OCI-LY1 (cell line): ENCODE data around the gene LGI2.

Source experiments
- EZH2 ChIP-seq: fragments of 200-600 bp; sonication (generic), shearing (Covaris generic); IDR thresholded peaks from 2 replicates; pipeline ENCODE4 v1.8.0; 2017; ENCODE audit warnings: borderline replicate concordance, mixed run types, mild to moderate bottlenecking, antibody characterized with exemption, low read length, moderate library complexity, mixed read lengths
- TF ChIP-seq, protein P1 (sequence below): fragments of 200-600 bp; sonication (generic), shearing (Covaris generic); IDR thresholded peaks from 2 replicates; pipeline ENCODE4 v1.5.1; 2017; ENCODE audit warnings: mild to moderate bottlenecking, antibody characterized with exemption, low read length, moderate library complexity, mixed read lengths

DNA sequence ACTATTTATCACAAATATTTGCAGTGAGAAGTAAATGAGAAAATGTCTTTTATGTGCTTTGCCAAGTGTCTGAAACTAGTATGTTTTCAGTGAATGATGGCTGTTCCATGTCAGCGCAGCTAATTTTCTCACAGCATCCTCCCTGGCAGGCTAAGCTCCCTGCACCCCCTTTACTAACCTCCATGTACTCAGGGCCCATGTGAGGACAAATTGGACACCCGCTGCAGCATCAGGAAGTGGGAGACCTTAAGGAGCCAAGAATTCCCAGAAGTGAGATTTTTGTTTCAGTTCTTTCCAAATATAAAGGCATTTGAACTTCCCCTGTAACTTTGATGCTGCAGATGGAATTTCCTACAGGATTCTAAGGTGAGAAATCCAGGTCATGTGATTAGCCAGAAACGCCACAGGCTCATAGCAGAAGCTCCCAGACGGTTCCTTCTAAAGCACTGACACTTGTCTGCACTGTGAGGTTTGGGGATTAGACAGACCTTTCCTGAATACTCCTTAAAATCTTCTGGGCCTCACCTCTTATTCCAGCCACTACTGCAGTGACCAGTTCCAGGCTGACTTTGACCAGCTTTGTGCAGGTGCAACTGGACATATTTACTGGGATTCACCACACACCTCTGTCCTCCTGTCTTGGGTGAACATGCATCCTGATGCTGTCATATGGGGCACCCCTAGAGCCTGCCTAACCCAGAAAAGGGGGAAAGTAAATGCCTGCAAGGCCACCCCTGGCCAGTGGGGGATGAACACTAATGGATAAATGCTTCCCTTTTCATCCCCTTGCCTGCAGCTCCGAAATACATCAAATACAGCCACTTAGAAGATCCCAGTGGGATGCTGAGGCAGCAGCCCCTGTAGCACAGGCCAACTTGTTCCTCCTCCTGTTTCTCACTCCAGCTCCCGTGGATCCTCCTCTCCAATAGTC lies 45.9 kb downstream of the LGI2 start:
- TF ChIP-seq, protein P1, sequence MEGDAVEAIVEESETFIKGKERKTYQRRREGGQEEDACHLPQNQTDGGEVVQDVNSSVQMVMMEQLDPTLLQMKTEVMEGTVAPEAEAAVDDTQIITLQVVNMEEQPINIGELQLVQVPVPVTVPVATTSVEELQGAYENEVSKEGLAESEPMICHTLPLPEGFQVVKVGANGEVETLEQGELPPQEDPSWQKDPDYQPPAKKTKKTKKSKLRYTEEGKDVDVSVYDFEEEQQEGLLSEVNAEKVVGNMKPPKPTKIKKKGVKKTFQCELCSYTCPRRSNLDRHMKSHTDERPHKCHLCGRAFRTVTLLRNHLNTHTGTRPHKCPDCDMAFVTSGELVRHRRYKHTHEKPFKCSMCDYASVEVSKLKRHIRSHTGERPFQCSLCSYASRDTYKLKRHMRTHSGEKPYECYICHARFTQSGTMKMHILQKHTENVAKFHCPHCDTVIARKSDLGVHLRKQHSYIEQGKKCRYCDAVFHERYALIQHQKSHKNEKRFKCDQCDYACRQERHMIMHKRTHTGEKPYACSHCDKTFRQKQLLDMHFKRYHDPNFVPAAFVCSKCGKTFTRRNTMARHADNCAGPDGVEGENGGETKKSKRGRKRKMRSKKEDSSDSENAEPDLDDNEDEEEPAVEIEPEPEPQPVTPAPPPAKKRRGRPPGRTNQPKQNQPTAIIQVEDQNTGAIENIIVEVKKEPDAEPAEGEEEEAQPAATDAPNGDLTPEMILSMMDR: no peak
- TF ChIP-seq EZH2: no peak
